GM12878 (cell line): ENCODE data around the gene SPHK2.

ENCODE experiments used
- NRF1 ChIP-seq: conservative IDR thresholded peaks from 2 replicates; pipeline ENCODE4 v1.6.1; 2011; ENCODE audit warnings: mild to moderate bottlenecking, low read depth, low read length, improper control_type of control experiment
- SMC3 ChIP-seq: IDR thresholded peaks from 2 replicates; pipeline ENCODE4 v1.6.1; 2011; ENCODE audit warnings: low read length, improper control_type of control experiment, borderline replicate concordance
- SUZ12 ChIP-seq: fragments of 200-600 bp; sonication (generic); IDR thresholded peaks from one replicate; pipeline ENCODE4 v1.6.1; 2018; ENCODE audit warnings: antibody characterized with exemption, mild to moderate bottlenecking; ENCODE audit not compliant: unreplicated experiment
- TARDBP ChIP-seq: IDR thresholded peaks from 2 replicates; pipeline ENCODE4 v1.6.1; 2016; ENCODE audit warnings: borderline replicate concordance
- TF ChIP-seq, protein P1 (sequence below), 3 experiments: IDR thresholded peaks in 2 of 3; conservative IDR thresholded peaks in 1 of 3; 2 replicates each; pipeline ENCODE4 v1.5.1; 2011; ENCODE audit warnings: low read depth in 3 of 3, low read length in 3 of 3, mild to moderate bottlenecking in 3 of 3, control low read depth in 2 of 3, moderate library complexity in 2 of 3, inconsistent platforms in 1 of 3, mixed read lengths in 1 of 3; ENCODE audit not compliant: control insufficient read depth in 2 of 3, insufficient read depth in 1 of 3; ENCODE audit errors: extremely low read depth in 1 of 3
- TF ChIP-seq, protein P2 (sequence below): IDR thresholded peaks from 2 replicates; pipeline ENCODE4 v1.6.1; 2012; ENCODE audit warnings: low read depth, low read length, improper control_type of control experiment

DNA sequence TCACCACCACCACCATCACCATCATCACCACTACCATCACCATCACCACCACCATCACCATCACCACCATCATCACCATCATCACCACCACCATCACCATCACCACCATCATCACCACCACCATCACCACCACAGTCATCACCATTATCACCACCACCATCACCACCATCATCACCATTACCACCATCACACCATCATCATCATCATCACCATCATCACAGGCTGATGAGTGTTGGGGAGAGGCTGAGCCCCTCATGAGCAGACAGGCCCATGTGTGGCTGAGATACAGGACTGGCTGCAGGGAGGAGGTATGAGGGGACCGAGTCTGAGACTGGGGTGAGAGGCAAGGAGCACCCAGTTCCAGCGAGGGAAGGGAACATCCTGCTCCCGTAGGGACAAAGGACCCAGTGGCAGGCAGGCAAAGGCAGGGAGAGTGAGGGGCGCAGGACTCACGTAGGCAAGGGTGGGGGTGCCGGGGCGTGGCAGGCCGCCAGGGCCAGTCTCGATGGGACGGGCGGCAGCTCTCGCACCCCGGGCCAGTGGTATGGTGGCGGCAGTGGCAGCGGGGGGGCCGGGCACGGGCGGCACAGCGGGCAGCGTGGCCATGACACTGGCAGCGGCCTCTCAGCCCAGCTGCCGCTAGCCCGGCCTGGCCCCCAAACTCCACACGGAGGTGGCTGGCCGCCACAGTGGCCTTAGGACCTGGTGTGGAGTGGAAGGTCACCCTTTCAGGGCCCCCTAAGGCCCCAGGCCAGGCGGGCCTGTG is 50.8 kb downstream of the SPHK2 start:
- TF ChIP-seq SMC3 (no peak), NRF1 (no peak), SUZ12 (no peak), TARDBP (no peak)
- TF ChIP-seq, protein P1, sequence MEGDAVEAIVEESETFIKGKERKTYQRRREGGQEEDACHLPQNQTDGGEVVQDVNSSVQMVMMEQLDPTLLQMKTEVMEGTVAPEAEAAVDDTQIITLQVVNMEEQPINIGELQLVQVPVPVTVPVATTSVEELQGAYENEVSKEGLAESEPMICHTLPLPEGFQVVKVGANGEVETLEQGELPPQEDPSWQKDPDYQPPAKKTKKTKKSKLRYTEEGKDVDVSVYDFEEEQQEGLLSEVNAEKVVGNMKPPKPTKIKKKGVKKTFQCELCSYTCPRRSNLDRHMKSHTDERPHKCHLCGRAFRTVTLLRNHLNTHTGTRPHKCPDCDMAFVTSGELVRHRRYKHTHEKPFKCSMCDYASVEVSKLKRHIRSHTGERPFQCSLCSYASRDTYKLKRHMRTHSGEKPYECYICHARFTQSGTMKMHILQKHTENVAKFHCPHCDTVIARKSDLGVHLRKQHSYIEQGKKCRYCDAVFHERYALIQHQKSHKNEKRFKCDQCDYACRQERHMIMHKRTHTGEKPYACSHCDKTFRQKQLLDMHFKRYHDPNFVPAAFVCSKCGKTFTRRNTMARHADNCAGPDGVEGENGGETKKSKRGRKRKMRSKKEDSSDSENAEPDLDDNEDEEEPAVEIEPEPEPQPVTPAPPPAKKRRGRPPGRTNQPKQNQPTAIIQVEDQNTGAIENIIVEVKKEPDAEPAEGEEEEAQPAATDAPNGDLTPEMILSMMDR (IDR thresholded peaks at IDR 0.05 in 2 of 3, conservative IDR thresholded peaks at IDR 0.05 in 1 of 3; ENCODE audit: control insufficient read depth in 2 of 3, extremely low read depth in 1 of 3, insufficient read depth in 1 of 3, low read depth in 3 of 3, low read length in 3 of 3): no peak
- TF ChIP-seq, protein P2, sequence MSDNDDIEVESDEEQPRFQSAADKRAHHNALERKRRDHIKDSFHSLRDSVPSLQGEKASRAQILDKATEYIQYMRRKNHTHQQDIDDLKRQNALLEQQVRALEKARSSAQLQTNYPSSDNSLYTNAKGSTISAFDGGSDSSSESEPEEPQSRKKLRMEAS: no peak
